ENCODE data around the gene RASGRP4.

GRCh38 chr19:38451036-38451435, 25.0 kb upstream of the RASGRP4 start:
- TF ChIP-seq CTCF (IDR thresholded peaks at IDR 0.05) (no peak), ZFX (IDR thresholded peaks at IDR 0.05; ENCODE audit: borderline replicate concordance) (no peak)

Measured in 22Rv1 (cell line).